ENCODE measurements around the gene CCDC142. TPM values are rescaled to one million over a fixed set of nuclear protein-coding genes. Genes with fewer than 3 reads are reported as not detected.

CCDC142 gene
- polyA plus RNA-seq, 1 of the 3 experiments (the other 2 are of a cell fraction) = 8.7 TPM

- no peak for TF ChIP-seq CTCF (IDR thresholded peaks at IDR 0.05)
- TF ChIP-seq PBX3 (IDR thresholded peaks at IDR 0.05) = no peak
- no peak for TF ChIP-seq JUND (IDR thresholded peaks at IDR 0.05)
These were observed 12.6 kb upstream of the CCDC142 start (continued) for GRCh38 chr2:74495440-74495839.

GRCh38 chr2:74493546-74493945, 10.7 kb upstream of the CCDC142 start:
- no peaks in the 10 kb centered on the region for H3K9me2 ChIP-seq
- H3K4me2 ChIP-seq = no peak overlapping the region
- H3K27ac ChIP-seq (ENCODE audit: low read depth in 2 of 2, low read length in 1 of 2) = no peak overlapping the region
- H3F3A ChIP-seq (replicated peaks; ENCODE audit: insufficient read depth) = peaks cover 3% of the 10 kb centered on the region
- no peaks in the 10 kb centered on the region for H4K20me1 ChIP-seq (ENCODE audit: insufficient read depth)
- ChIA-PET POLR2A (interaction anchor here (0.7 to 1.7 kb wide), 2 partner anchors 11 to 14 kb away, joined by 3 to 9 read pairs; partner anchors contain the start of gene PCGF1), CTCF (interaction anchor here (0.9 to 4.6 kb wide), 4 partner anchors 11 to 24 kb away, joined by 3 to 32 read pairs (median 4); partner anchors contain the start of genes CCDC142 and TTC31)
- no peaks in the 10 kb centered on the region for H3K79me2 ChIP-seq (ENCODE audit: insufficient read depth)
- H2AFZ ChIP-seq (ENCODE audit: low read depth) = no peak overlapping the region
- H3K36me3 ChIP-seq (replicated peaks in 1 of 2; ENCODE audit: control insufficient read depth in 1 of 2, insufficient read depth in 2 of 2, low read length in 1 of 2) = peaks cover 0 to 46% of the 10 kb centered on the region in 2 experiments
- H3K9ac ChIP-seq = no peak overlapping the region
- DNase-seq = no peak
- 90% methylated on average over 3 of the region's 3 CpGs for WGBS (ENCODE audit: low lambda C conversion rate)
- no peaks in the 10 kb centered on the region; a peak in 1 of 4 replicates for H3K4me1 ChIP-seq (ENCODE audit: control insufficient read depth in 1 of 2, insufficient read depth in 2 of 2, low read depth in 1 of 2, low read length in 1 of 2)
- H3K9me3 ChIP-seq = no peaks in the 10 kb centered on the region
- TF ChIP-seq FOXM1 (IDR thresholded peaks at IDR 0.05; ENCODE audit: low read depth) = no peak
- no peaks in the 10 kb centered on the region for H3K27me3 ChIP-seq (ENCODE audit: insufficient read depth)
- no peak overlapping the region for H3K4me3 ChIP-seq (ENCODE audit: low read depth in 2 of 2, low read length in 1 of 2)

GRCh38 chr2:74491648-74492544, 9.1 kb upstream of the CCDC142 start:
- Histone ChIP-seq H3K36me3 (replicated peaks in 1 of 2; ENCODE audit: control insufficient read depth in 1 of 2, insufficient read depth in 2 of 2, low read length in 1 of 2) (peaks cover 0 to 46% of the 10 kb centered on the region in 2 experiments), H4K20me1 (ENCODE audit: insufficient read depth) (no peaks in the 10 kb centered on the region), H3K79me2 (ENCODE audit: insufficient read depth) (peaks cover 2% of the 10 kb centered on the region; the same call in 1 of the 2 replicates), H3K27me3 (ENCODE audit: insufficient read depth) (no peaks in the 10 kb centered on the region), H3K9me2 (no peaks in the 10 kb centered on the region), H3K4me2 (no peak overlapping the region), H3K9me3 (no peaks in the 10 kb centered on the region), H3K4me3 (ENCODE audit: low read depth in 2 of 2, low read length in 1 of 2) (no peak overlapping the region), H3F3A (replicated peaks; ENCODE audit: insufficient read depth) (peaks cover 3% of the 10 kb centered on the region), H3K27ac (ENCODE audit: low read depth in 2 of 2, low read length in 1 of 2) (no peak overlapping the region), H3K4me1 (ENCODE audit: control insufficient read depth in 1 of 2, insufficient read depth in 2 of 2, low read depth in 1 of 2, low read length in 1 of 2) (no peaks in the 10 kb centered on the region), H2AFZ (ENCODE audit: low read depth) (no peak overlapping the region), H3K9ac (no peak overlapping the region)
- TF ChIP-seq CTCF (IDR thresholded peaks at IDR 0.05) (no peak), USF2 (IDR thresholded peaks at IDR 0.05; ENCODE audit: borderline replicate concordance, low read depth, low read length) (no peak), NRF1 (IDR thresholded peaks at IDR 0.05; ENCODE audit: low read depth, low read length) (no peak), FOSL2 (IDR thresholded peaks at IDR 0.05; ENCODE audit: borderline replicate concordance, low read depth) (no peak), JUND (IDR thresholded peaks at IDR 0.05) (no peak), TEAD4 (IDR thresholded peaks at IDR 0.05; ENCODE audit: borderline replicate concordance, insufficient read depth) (no peak), FOXJ3 (CRISPR knock-in tag; IDR thresholded peaks at IDR 0.05) (no peak)
- CTCF ChIA-PET = interaction anchor here (0.6 to 1.6 kb wide), 3 partner anchors 17 to 96 kb away, joined by 3 to 6 read pairs (median 4); no protein-coding TSS in a partner anchor
- WGBS (ENCODE audit: low lambda C conversion rate) = 90% methylated on average over 9 of the region's 12 CpGs
- POLR2A ChIA-PET = interaction anchor here (0.5 to 1.7 kb wide), 5 partner anchors 9 to 22 kb away, joined by 3 to 9 read pairs (median 4); partner anchors contain the start of genes PCGF1 and TLX2
- no peak for DNase-seq

All from SK-N-SH (cell line).